K562 (cell line): ENCODE results near the gene LRP1-AS.

Experiments used
- CEBPZ ChIP-seq: fragments of 150-350 bp; IDR thresholded peaks from 2 replicates; pipeline ENCODE4 v1.6.1; 2014; ENCODE audit warnings: low read depth, mild to moderate bottlenecking, low read length, borderline replicate concordance
- CTCF ChIP-seq, 3 experiments: IDR thresholded peaks in 2 of 3; conservative IDR thresholded peaks in 1 of 3; 2 replicates each; pipeline ENCODE4 v1.5.1; 2011 to 2012; ENCODE audit warnings: low read length in 3 of 3, mild to moderate bottlenecking in 3 of 3, control low read depth in 2 of 3, improper control_type of control experiment in 1 of 3, inconsistent platforms in 1 of 3, low read depth in 1 of 3, mixed read lengths in 1 of 3, moderate library complexity in 1 of 3; ENCODE audit not compliant: insufficient read depth in 2 of 3
- MYC ChIP-seq, 2 experiments: fragments of 250-450 bp in 1 of 2; sonication (Bioruptor Pico) in 1 of 2; IDR thresholded peaks; 2 replicates each; pipeline versions ENCODE4 v1.5.1 to v1.6.1; 2012 to 2021; ENCODE audit warnings: low read depth in 2 of 2, borderline replicate concordance in 1 of 2, improper control_type of control experiment in 1 of 2, low read length in 1 of 2, mild to moderate bottlenecking in 1 of 2, moderate library complexity in 1 of 2
- TOE1 ChIP-seq, 2 experiments: fragments of 450-650 bp in 1 of 2; sonication (generic) in 1 of 2; formaldehyde crosslinking in 1 of 2; IDR thresholded peaks; 2 replicates each; pipeline versions ENCODE4 v1.7.1 to v1.8.0; 2016 to 2022; ENCODE audit warnings: borderline replicate concordance in 2 of 2, mild to moderate bottlenecking in 2 of 2, antibody characterized with exemption in 1 of 2, inconsistent platforms in 1 of 2, low read depth in 1 of 2, missing genetic modification reagents in 1 of 2, moderate library complexity in 1 of 2
- ZC3H11A ChIP-seq: IDR thresholded peaks from 2 replicates; pipeline ENCODE4 v1.6.1; 2012; ENCODE audit warnings: low read depth, low read length, improper control_type of control experiment

GRCh38 chr12:57168058-57168457 is 20.6 kb upstream of the LRP1-AS start:
- TF ChIP-seq CTCF (IDR thresholded peaks at IDR 0.05 in 2 of 3, conservative IDR thresholded peaks at IDR 0.05 in 1 of 3; ENCODE audit: insufficient read depth in 2 of 3, low read depth in 1 of 3, low read length in 3 of 3) (peak; percentile 10 to 39 (median 18); a peak in 2 of 6 replicates), CEBPZ (no peak), ZC3H11A (no peak), TOE1 (IDR thresholded peaks at IDR 0.05; ENCODE audit: borderline replicate concordance) (no peak), TOE1 (CRISPR knock-in tag; IDR thresholded peaks at IDR 0.05; ENCODE audit: borderline replicate concordance, low read depth) (no peak), MYC (IDR thresholded peaks at IDR 0.05; ENCODE audit: low read depth, low read length) (no peak), MYC (CRISPR knock-in tag; IDR thresholded peaks at IDR 0.05; ENCODE audit: borderline replicate concordance, low read depth) (no peak)
